SKM-1 treated with dmso at 0.1 percent for 144 hours (cell line): ENCODE data around the gene VAMP3.
"Not testable (repeated sequence)": the region's sequence is repeated elsewhere in the genome, so short reads cannot be mapped to it uniquely, and the experiment has no call there.

Source experiments
- DNase-seq: peaks from one replicate; lab custom pipeline; 2025; ENCODE audit not compliant: unreplicated experiment; lab: John Stamatoyannopoulos, UW

The VAMP3 gene

GRCh38 chr1:7767176-7767575 is 3.9 kb upstream of the VAMP3 start:
- no peak for DNase-seq

DNA sequence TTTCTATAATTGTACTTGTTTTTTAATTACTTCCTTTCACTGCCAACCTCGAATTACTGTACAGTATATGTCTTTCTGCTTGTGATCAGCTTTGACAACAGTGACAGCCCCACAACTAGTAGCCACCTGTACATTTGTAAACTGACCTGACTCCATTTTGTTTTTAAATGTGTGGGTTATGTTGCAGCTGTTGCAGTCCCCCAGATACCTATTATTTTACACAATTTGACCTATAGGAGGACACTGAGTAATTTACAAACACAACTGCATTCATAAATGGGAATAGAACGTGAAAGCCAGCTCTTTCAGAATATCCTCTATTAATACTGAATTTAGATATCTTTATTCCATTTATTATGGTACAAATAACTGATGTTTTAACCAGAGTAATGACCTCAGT is 2.5 kb upstream of the VAMP3 start:
- DNase-seq: no peak

- no peak for DNase-seq
These were observed 1.3 kb upstream of the VAMP3 start for GRCh38 chr1:7769673-7770412.

- DNase-seq: no peak
These were observed 463 bp upstream of the VAMP3 start for GRCh38 chr1:7770669-7770996.

- DNase-seq: no peak
These were observed 765 bp downstream of the VAMP3 start for GRCh38 chr1:7771823-7772299.

DNA sequence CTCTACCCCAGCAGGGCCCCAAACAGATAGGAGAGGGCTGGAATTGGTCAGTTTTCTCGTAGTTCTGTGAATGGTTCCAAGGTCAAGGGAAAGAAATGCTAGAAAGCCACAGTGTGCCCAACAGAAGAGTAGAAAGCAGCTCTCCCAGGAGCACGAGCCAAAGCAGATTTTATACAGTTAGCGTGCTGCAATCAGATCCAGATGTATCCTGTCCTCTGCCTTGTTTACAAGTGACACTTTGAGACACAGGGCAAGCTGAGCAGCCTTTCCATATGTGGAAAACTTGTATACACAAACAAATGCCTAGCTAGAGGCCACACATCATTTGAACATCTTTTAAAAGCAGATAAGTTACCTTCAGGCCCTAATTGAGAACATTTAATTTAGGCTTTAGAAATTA is 6.5 kb downstream of the VAMP3 start:
- DNase-seq: no peak

- DNase-seq: no peak
These were observed 7.1 kb downstream of the VAMP3 start for GRCh38 chr1:7778133-7778628.

DNA sequence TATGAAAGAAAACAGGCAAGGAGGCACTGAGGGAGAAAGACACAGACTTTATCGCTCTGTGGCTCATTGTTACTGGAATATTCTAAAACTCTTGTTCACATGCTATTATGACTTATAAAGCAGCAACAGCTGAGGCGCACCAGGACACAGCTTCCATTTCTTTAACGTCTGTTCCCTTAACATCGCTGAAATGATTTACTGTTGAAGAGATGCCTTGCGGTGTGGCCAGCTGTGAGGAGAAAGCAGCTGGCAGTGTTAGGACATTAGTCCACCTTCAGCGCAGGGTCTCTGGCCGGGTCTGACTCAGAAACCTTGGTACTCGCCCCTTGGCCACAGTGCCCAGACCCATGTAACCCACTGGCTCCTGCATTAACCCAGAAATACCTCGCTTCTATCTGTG is 9.9 kb downstream of the VAMP3 start:
- DNase-seq: no peak

DNA sequence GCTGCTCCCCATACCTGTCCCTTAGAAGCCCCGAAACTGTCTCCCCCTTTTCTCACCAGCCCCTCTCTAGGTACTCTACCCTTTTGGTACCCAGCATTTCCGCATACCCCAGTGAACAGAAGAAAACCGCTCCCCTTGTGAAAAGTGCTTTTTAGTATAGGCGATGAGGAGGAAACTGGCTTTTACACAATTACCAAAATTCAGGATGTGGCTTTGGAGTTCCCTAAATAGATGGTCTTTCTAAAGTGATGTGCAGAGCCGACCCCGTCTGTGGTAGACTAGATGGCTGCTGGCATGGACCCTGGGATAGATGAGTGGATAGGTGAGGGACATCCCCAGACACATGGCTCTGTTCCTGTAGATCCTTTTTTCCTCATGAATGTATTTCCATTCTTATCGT is 10.4 kb downstream of the VAMP3 start:
- peak; percentile 37 for DNase-seq

DNA sequence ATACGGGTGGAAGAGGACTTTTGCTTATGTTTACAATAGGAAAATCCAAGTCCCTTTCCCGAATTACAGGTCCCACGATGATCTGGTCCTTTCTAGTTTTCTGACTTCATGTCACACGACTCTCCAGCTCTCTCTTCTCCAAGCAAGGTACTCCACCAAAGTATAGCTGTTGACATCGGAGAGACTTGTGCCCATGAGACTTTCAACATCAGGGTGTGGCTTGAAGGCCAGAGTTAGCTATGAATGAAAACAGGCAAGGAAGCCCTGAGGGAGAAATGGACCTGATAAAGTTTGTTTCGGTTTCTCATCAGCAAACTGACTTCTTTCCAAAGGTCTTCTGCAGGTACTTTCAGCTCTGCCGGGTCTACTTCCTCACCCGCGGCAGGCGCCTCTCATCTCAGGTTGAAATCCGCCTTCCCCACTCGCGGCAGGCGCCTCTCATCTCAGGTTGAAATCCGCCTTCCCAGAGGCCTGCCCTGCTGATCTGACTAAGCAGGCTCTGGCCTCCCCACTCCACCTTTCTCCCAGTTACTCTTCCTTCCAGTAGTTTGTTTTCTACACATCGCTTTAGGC is 10.9 kb downstream of the VAMP3 start:
- peak; percentile 20 for DNase-seq

GRCh38 chr1:7783178-7783711 is 12.1 kb downstream of the VAMP3 start:
- DNase-seq: peak; percentile 11

DNA sequence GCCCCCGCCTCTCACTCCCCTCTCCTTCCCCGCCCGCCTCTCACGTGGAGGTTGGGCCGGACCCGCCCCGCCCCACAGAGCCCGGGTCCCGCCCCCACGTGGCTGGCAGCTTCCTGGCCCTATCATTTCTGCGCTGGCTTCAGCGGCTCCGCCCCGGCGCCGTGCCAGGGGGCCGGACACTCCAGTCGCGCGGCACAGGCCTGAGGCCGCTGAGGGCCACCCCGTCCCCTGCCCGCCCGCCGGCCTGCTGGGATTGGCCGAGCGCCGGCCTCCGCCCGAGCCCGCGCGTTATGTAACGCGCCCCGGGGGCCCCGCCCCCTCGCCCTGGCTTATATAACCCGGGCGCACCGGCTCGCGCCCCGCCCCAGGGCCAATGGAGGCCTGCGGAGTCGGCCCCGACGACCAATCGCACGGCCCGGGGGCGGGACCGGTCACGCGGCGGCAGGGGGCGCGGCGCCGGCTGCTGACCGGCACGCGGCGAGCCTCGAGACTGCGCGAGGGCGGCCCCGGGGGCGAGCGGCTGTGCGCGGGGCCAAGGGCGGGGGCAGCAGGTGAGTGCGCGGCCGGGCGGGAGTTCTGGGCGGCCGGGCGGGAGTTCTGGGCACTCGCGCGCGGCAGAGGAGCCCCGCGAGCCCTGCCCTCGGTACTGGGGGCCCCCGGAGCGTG is 12.9 kb downstream of the VAMP3 start, which contains the start of gene PER3:
Gene PER3 (plus strand): TSS at position 466 of the 666 bp plus-strand sequence. CDS start 587 bp downstream, outside the sequence.
- peak; percentile 90 for DNase-seq

GRCh38 chr1:7784492-7785071 is 13.5 kb downstream of the VAMP3 start:
- no peak for DNase-seq

GRCh38 chr1:7785108-7785507 is 14.0 kb downstream of the VAMP3 start:
- DNase-seq: no peak

GRCh38 chr1:7786795-7787194 is 15.7 kb downstream of the VAMP3 start:
- peak; percentile 26 for DNase-seq

GRCh38 chr1:7789828-7790227 is 18.7 kb downstream of the VAMP3 start:
- DNase-seq: no peak

DNA sequence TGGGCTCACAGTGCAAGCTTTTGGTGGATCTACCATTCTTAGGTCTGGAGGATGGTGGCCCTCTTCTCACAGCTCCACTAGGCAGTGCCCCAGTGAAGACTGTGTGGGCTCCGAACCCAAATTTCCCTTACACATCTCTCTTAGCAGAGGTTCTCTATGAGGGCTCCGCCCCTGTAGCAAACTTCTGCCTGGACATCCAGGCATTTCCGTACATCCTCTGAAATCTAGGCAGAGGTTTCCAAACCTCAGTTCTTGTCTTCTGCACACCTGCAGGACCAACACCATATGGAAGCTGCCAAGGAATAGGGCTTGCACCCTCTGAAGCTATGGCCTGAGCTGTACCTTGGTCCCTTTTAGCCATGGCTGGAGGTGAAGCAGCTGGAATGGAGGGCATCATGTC is 19.9 kb downstream of the VAMP3 start:
- DNase-seq: not testable (repeated sequence)

GRCh38 chr1:7795406-7795805 is 24.3 kb downstream of the VAMP3 start:
- DNase-seq: no peak

DNA sequence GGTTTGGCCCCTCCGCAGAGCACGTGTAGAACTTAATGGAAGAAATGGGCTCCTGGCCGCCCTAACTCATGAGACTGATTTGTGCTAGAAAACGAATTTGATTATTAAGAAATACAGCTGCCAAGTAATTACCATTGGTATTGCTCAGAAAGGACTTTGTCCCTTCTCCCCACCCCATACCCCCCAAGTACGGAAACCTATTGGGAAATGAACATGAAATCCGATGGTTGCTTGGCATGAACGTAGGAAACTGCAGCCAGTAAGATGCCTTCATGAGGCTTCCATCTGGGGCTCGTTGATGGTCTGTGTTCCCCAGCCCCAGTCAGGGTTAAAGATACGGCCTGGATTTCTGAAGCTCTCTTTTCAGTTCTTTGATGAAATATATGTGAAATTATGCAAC is 34.4 kb downstream of the VAMP3 start:
- DNase-seq: no peak

- peak; percentile 28 for DNase-seq
These were observed 37.3 kb downstream of the VAMP3 start for GRCh38 chr1:7808253-7808844.

GRCh38 chr1:7809742-7810141 is 38.6 kb downstream of the VAMP3 start:
- DNase-seq: no peak
